Kidney (tissue), 14 donors: ENCODE data around the gene TMC6. TPM values are rescaled to one million over a fixed set of nuclear protein-coding genes. Genes with fewer than 3 reads are reported as not detected.

Source experiments
- DNase-seq, 5 donors: peaks; one replicate each; pipeline ENCODE4 v3.0.0-alpha.2; 2013 to 2020
- FAIRE-seq: peaks from 2 replicates; lab custom pipeline; 2012; peaks lifted over from hg19 to GRCh38; lab: Jason Lieb, UNC
- H3K27ac ChIP-seq, 2 donors: one replicate each; pipeline ENCODE4 v1.7.0; 2013; ENCODE audit warnings: low read depth in 2 of 2, low read length in 2 of 2, inconsistent platforms in 1 of 2
- H3K27me3 ChIP-seq: one replicate; pipeline ENCODE4 v1.7.1; 2013; ENCODE audit warnings: low read length, inconsistent platforms; ENCODE audit not compliant: control insufficient read depth, insufficient read depth
- H3K36me3 ChIP-seq, 3 donors: one replicate each; pipeline versions ENCODE4 v1.7.0 to v1.7.1; 2013; ENCODE audit warnings: low read length in 3 of 3, control low read depth in 1 of 3, inconsistent platforms in 1 of 3; ENCODE audit not compliant: insufficient read depth in 3 of 3, control insufficient read depth in 2 of 3
- H3K4me1 ChIP-seq, 3 donors: one replicate each; pipeline versions ENCODE4 v1.7.0 to v1.7.1; 2013; ENCODE audit warnings: low read length in 3 of 3, inconsistent platforms in 1 of 3, low read depth in 1 of 3; ENCODE audit not compliant: control insufficient read depth in 2 of 3, insufficient read depth in 2 of 3
- H3K4me3 ChIP-seq, 3 donors: one replicate each; pipeline versions ENCODE4 v1.7.0 to v1.8.1; 2013; ENCODE audit warnings: low read length in 3 of 3, control low read depth in 1 of 3, inconsistent platforms in 1 of 3
- H3K9ac ChIP-seq, 3 donors: one replicate each; pipeline versions ENCODE4 v1.7.0 to v1.7.1; 2013; ENCODE audit warnings: low read length in 3 of 3, control low read depth in 1 of 3, inconsistent platforms in 1 of 3
- H3K9me3 ChIP-seq, 3 donors: one replicate each; pipeline versions ENCODE4 v1.7.0 to v1.7.1; 2013; ENCODE audit warnings: low read length in 3 of 3, control low read depth in 1 of 3, inconsistent platforms in 1 of 3; ENCODE audit not compliant: control insufficient read depth in 2 of 3, insufficient read depth in 1 of 3
- intact Hi-C: fragments of 100-400 bp; cut with DNase I; formaldehyde crosslinking; loops from one replicate; pipeline ENCODE4 v1.11.1; 2022
- polyA plus RNA-seq: library from polyadenylated mRNA; stranded (reverse); fragments of 350-450 nt; fragmentation: Illumina TruSeq; extraction: RNeasy Lipid Tissue Mini Kit (QIAGEN cat#74804); gene quantifications from one replicate; pipeline ENCODE4 v1.2.3, GENCODE V29; 2014; ENCODE audit warnings: low read depth, low replicate concordance; ENCODE audit not compliant: insufficient read depth
- total RNA-seq: library from RNA; stranded (reverse); fragmentation: NEBNext Ultra II Directional; extraction: Animal tissue kit (Norgen Biotek cat#: 25700); gene quantifications from one replicate; pipeline ENCODE4 v1.2.1, GENCODE V29; 2021
- TF ChIP-seq, protein P1 (sequence below): IDR thresholded peaks from 3 replicates; pipeline ENCODE4 v1.5.1; 2012; ENCODE audit warnings: mild to moderate bottlenecking, moderate library complexity, borderline replicate concordance; ENCODE audit not compliant: insufficient read depth; ENCODE audit errors: extremely low read depth
- donor health status: control.
- donor health status: control.
- donor health status: control.
- donor health status: control.
- donor health status: control.
- donor health status: DM: yes; HTN: yes; CAD: no.
- donor health status: Normal renal cell carcinoma (clear cell type).

Gene TMC6
- total and polyA plus RNA-seq, 2 donors from 2014 or later, result 15.0 to 115 TPM

DNA sequence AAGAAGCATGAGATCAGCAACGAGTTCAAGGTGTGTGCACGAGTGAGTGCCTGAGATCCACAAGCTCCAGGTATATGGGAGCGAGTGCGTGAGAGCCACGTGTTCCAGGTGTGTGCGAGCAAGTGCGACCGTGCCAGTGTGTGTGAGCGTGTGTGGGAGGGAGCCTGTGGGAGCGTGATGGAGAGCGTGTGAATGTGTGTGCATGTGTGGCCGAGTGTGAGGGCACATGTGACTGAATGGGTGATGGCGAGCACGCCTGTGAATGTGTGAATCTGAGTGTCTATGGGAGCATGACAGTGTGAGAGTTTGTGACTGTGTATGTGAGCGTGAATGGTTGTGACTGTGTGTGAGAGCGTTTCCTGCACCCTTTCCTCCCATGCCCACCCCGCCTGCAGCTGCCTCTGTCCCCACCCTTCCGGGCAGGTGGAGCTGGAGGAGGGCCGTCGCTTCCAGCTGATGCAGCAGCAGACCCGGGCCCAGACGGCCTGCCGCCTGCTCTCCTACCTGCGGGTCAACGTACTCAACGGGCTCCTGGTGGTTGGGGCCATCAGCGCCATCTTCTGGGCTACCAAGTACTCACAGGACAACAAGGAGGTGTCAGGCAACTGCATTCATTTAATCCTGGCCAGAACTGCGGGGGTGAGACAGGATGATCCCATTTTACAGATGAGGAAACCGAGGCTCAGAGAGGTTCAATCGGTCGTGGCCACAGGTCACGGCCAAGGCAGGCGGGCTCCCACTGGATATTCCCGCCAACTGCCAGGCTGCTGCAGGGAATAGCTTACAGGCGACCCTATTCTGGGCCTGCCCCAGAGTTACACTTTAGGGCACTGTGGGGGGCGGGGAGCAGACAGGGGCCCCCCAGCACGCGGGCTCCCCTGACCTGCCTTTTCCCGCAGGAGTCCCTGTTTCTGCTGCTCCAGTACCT, 5.7 kb upstream of the TMC6 start:
- Histone ChIP-seq H3K9me3 (no peaks in the 10 kb centered on the region), H3K27ac (no peak overlapping the region), H3K9ac (no peak overlapping the region), H3K36me3 (no peaks in the 10 kb centered on the region), H3K4me3 (no peak overlapping the region), H3K27me3 (no peaks in the 10 kb centered on the region), H3K4me1 (peaks cover 0 to 13% (median 0%) of the 10 kb centered on the region in 3 donors)
- DNase-seq (peak; percentile 64 to 89 (median 71)), FAIRE-seq (no peak)
- TF ChIP-seq, protein P1, sequence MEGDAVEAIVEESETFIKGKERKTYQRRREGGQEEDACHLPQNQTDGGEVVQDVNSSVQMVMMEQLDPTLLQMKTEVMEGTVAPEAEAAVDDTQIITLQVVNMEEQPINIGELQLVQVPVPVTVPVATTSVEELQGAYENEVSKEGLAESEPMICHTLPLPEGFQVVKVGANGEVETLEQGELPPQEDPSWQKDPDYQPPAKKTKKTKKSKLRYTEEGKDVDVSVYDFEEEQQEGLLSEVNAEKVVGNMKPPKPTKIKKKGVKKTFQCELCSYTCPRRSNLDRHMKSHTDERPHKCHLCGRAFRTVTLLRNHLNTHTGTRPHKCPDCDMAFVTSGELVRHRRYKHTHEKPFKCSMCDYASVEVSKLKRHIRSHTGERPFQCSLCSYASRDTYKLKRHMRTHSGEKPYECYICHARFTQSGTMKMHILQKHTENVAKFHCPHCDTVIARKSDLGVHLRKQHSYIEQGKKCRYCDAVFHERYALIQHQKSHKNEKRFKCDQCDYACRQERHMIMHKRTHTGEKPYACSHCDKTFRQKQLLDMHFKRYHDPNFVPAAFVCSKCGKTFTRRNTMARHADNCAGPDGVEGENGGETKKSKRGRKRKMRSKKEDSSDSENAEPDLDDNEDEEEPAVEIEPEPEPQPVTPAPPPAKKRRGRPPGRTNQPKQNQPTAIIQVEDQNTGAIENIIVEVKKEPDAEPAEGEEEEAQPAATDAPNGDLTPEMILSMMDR, result peak; percentile 37
- intact Hi-C loops, result no loop called here

DNA sequence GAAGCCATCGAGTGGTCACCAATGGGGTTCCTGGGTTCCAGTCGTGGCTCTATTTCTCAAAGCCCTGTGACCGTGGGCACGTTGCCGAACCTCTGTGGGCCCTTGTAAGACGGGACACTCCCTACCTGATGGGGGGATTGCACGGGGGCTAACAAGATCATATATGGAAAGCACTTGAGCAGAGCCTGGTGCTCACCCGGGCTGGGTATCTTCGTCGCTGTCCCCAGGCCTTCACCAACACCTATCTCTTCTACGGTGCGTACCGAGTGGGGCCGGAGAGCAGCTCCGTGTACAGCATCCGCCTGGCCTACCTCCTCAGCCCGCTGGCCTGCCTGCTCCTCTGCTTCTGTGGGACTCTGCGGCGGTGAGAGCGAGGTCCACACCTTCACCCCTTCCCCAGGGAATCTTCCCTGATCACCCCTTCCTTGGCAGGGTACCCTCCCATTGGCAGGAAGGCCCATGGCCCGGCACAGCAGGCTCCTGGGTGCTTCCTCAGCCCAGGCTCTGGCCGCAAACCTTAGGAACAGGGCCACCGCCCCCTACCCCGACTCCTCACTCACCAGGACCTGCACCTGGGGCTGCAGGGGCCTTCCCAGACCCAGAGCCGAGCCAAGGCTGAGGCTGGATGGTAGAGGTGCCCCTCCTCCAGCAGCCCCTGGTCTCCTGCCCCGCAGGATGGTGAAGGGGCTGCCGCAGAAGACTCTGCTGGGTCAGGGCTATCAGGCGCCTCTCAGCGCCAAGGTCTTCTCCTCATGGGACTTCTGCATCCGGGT, 4.8 kb upstream of the TMC6 start:
- intact Hi-C loops, result no loop called here
- Histone ChIP-seq H3K27me3 (no peaks in the 10 kb centered on the region), H3K4me3 (no peak overlapping the region), H3K4me1 (peaks cover 0 to 15% (median 0%) of the 10 kb centered on the region in 3 donors), H3K9me3 (no peaks in the 10 kb centered on the region), H3K27ac (no peak overlapping the region), H3K9ac (no peak overlapping the region), H3K36me3 (no peaks in the 10 kb centered on the region)
- FAIRE-seq, result no peak
- no peak for DNase-seq
- TF ChIP-seq, protein P1, result no peak

DNA sequence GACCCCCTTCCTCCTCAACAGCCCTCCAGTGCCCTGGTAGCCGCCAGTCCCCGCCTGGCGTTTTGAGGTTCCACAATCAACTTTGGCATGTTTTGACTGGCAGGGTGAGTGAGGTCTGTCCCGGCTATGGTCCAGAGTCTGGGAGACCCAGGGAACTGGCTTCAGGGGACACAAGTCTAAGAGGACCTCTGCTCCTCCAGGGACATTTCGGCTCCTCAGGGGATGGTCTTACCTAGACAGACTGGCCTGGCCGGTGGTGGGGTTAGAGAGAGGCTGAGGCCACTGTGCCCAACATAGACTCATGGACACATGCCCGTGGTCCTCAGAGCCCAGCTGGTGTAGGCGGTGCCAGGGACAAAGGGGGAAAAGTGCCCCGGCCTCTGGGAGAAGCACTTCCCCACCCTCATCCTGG, 4.2 kb upstream of the TMC6 start:
- Histone ChIP-seq H3K27me3 (no peaks in the 10 kb centered on the region), H3K27ac (no peak overlapping the region), H3K9me3 (no peaks in the 10 kb centered on the region), H3K4me1 (peaks cover 0 to 15% (median 0%) of the 10 kb centered on the region in 3 donors), H3K4me3 (no peak overlapping the region), H3K36me3 (no peaks in the 10 kb centered on the region), H3K9ac (no peak overlapping the region)
- TF ChIP-seq, protein P1, result no peak
- intact Hi-C loops, result no loop called here
- no peak for DNase-seq
- FAIRE-seq, result no peak
